T-helper 17 cell (primary cell): ENCODE results near the gene FNBP1. TPM values are rescaled to one million over a fixed set of nuclear protein-coding genes. Genes with fewer than 3 reads are reported as not detected.

ENCODE experiments used
- ATAC-seq: fragments of 150-1000 bp; cut with Tn5 transposase; 2 replicates; pipeline ENCODE4 v1.10.0; 2021; ENCODE audit warnings: mild to moderate bottlenecking, moderate library complexity
- DNase-seq, 3 donors: peaks; one replicate each; pipeline versions ENCODE4 v3.0.0 to v3.0.0-alpha.2; 2020 to 2021
- H3K9me3 ChIP-seq: one replicate; pipeline ENCODE4 v1.7.0; 2013; ENCODE audit warnings: low read length, mild to moderate bottlenecking; ENCODE audit not compliant: control insufficient read depth, poor library complexity, severe bottlenecking
- H3K27ac Mint-ChIP-seq: one replicate; pipeline ENCODE4 v1.8.0; 2022; ENCODE audit warnings: mild to moderate bottlenecking, moderate library complexity, mixed read lengths
- H3K27me3 Mint-ChIP-seq: one replicate; pipeline ENCODE4 v1.8.0; 2022; ENCODE audit warnings: mixed read lengths
- H3K36me3 Mint-ChIP-seq: one replicate; pipeline ENCODE4 v1.8.0; 2022; ENCODE audit warnings: low read depth, mixed read lengths
- H3K4me1 Mint-ChIP-seq: one replicate; pipeline ENCODE4 v1.8.0; 2022; ENCODE audit warnings: mild to moderate bottlenecking, mixed read lengths
- H3K4me3 Mint-ChIP-seq: one replicate; pipeline ENCODE4 v1.8.0; 2022; ENCODE audit warnings: mild to moderate bottlenecking, moderate library complexity, mixed read lengths
- total RNA-seq, 4 donors: library from RNA in 2 of 4; stranded (reverse) in 2 of 4; gene quantifications; one replicate each; pipeline ENCODE4 v1.2.3 and lab custom pipeline; 2022 to 2026

Gene FNBP1
- total RNA-seq, 2 donors from 2014 or later: 219 to 221 TPM

DNA sequence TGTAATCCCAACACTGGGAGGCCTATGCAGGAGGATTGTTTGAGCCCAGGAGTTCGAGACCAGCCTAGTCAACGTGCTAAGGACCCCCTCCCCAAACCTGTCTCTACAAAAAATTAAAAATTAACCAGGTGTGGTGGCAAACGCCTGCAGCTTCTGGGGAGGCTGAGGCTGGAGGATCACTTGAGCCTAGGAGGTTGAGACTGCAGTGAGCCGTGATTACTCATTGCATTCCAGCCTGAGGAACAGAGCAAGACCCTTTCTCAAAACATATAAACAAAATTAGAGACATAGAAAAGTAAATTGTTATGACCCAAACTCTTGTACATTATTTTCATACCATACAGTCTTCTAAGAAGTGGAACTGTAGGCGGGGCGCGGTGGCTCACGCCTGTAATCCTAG is 11.8 kb upstream of the FNBP1 start:
- Mint-ChIP-seq H3K36me3 (no peaks in the 10 kb centered on the region), H3K27ac (peak overlapping the region; percentile 91), H3K27me3 (no peaks in the 10 kb centered on the region), H3K4me1 (peaks cover 14% of the 10 kb centered on the region), H3K4me3 (peak overlapping the region; percentile 95)
- ATAC-seq (no peak), DNase-seq (no peak)
- no peaks in the 10 kb centered on the region for H3K9me3 ChIP-seq

DNA sequence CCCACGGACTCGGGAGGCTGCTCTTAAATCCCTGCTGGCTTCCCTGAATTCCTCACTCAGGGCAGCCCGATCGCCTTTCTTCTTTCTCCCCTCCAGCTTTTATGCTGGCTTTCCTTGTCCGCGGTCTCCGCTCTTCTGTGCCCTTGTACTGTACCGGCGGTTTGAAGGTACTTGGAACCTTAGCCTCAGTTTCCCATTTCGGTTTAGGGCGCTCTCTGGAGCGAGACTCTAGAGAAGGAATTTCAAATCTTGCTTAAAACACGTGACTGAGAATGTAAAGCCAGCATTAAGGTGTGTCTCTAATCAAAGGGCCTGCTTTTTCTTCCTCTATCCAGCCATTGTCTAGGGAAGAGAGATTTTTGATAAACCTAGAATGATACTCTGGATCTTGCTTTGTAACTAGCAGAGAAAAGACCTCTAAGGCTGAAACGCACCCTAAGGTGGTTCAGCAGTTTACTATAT is 11.4 kb upstream of the FNBP1 start:
- H3K27me3 Mint-ChIP-seq: no peaks in the 10 kb centered on the region
- peak; percentile 2 for ATAC-seq

DNA sequence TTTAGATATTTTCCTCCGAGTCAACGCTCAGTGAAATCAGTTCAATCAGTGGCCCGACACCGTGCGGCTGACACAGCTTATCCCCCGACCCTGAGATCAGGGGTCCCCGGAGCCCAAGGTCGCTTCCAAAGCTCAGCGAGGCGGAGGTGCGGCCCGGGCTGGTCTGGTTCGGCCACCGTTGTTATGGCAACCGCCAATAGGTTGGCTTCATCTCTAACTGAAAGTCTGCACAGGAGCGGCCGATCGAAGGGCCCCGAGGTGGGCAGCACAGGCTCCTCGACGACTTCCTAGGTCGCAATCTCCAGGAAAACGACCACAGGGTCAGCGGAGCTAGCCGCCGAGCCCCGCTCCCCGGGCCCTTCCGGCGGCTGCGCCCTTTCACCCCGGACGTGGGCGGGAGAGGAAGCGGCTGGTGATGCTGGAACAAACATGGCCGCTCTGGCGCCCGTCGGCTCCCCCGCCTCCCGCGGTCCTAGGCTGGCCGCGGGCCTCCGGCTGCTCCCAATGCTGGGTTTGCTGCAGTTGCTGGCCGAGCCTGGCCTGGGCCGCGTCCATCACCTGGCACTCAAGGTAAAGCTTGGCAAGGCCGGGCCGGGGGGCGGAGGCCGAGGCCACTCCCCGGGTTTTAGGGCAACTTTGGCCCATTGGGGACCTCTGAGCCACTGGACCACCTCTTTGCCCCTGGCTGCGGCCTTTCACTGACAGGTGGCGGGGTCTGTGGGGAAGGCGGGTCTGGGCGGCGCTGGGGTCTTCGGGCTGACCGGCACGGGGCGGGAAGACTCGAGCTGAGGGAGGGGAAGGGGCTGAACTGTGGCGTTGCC is 10.7 kb upstream of the FNBP1 start, which contains the start of gene GPR107:
GPR107 (plus strand) TSS at position 403 of the 821 bp plus-strand sequence; CDS start at position 430, 27 bp downstream.
- peak; percentile 96 for ATAC-seq
- Mint-ChIP-seq H3K27ac (peak within 1 kb of the TSS; percentile 91), H3K4me1 (peaks cover 13% of the 10 kb centered on the region), H3K36me3 (no peaks in the 10 kb centered on the region), H3K27me3 (no peaks in the 10 kb centered on the region), H3K4me3 (peak within 1 kb of the TSS; percentile 95)
- peak; percentile 61 to 66 (median 64) for DNase-seq
- H3K9me3 ChIP-seq: no peaks in the 10 kb centered on the region

More for the DNA sequence above, 11.4 kb upstream of the FNBP1 start:
- Mint-ChIP-seq H3K4me1 (peaks cover 14% of the 10 kb centered on the region), H3K27ac (peak overlapping the region; percentile 91), H3K36me3 (no peaks in the 10 kb centered on the region), H3K4me3 (peak overlapping the region; percentile 95)
- no peaks in the 10 kb centered on the region for H3K9me3 ChIP-seq
- DNase-seq: no peak

DNA sequence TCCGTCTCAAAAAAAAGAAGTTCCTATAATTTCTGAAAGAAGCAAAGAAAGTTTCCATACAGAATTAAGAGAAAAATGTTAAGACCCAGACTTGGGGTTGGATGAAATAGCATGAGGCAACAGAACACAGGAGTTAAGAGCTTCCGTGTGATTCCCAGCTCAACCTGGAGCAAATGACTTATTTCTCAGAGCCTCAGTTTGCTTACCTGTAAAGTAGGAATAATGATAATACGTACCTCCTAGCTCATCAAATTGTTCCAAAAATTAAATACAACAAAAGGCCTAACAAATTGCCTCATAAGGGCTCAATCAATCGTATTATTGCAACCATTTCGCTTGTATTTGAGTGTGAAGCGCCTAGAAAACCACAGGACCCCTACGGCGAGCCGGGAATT is 10.1 kb upstream of the FNBP1 start:
- H3K9me3 ChIP-seq: no peaks in the 10 kb centered on the region
- H3K4me1 Mint-ChIP-seq: peaks cover 12% of the 10 kb centered on the region
- ATAC-seq (no peak), DNase-seq (no peak)
- H3K27ac Mint-ChIP-seq: peak overlapping the region; percentile 91
- H3K4me3 Mint-ChIP-seq: peak overlapping the region; percentile 95
- no peaks in the 10 kb centered on the region for H3K27me3 Mint-ChIP-seq
- H3K36me3 Mint-ChIP-seq: no peaks in the 10 kb centered on the region

- no peaks in the 10 kb centered on the region for H3K36me3 Mint-ChIP-seq
- peak overlapping the region; percentile 57 for H3K4me3 Mint-ChIP-seq
- no peaks in the 10 kb centered on the region for H3K27me3 Mint-ChIP-seq
- H3K4me1 Mint-ChIP-seq: peaks cover 12% of the 10 kb centered on the region
- H3K9me3 ChIP-seq: no peaks in the 10 kb centered on the region
- no peak for ATAC-seq
- no peak for DNase-seq
- H3K27ac Mint-ChIP-seq: no peak overlapping the region
These were observed 8.9 kb upstream of the FNBP1 start for GRCh38 chr9:130051855-130052254.

DNA sequence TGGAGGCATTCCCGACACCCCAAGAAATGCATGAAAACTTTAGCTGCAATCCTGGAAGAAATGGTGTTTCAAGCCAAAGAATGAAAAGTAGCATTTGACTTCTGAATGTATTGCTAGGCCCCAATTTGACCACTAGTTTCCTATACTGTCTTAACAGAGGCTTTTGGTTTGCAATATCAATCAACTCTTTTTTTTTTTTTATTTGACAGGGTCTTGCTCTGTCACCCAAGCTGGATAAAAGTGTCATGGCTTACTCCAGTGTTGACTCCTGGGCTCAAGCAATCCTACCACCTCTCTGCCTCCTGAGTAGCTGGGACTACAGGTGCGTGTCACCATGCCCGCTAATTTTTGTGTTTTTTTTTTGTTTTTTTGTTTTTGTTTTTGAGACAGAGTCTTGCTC is 7.5 kb upstream of the FNBP1 start:
- H3K4me3 Mint-ChIP-seq: no peak overlapping the region
- no peaks in the 10 kb centered on the region for H3K36me3 Mint-ChIP-seq
- ATAC-seq (no peak), DNase-seq (no peak)
- H3K27ac Mint-ChIP-seq: peak overlapping the region; percentile 39
- no peaks in the 10 kb centered on the region for H3K9me3 ChIP-seq
- peaks cover 17% of the 10 kb centered on the region for H3K4me1 Mint-ChIP-seq
- H3K27me3 Mint-ChIP-seq: no peaks in the 10 kb centered on the region

DNA sequence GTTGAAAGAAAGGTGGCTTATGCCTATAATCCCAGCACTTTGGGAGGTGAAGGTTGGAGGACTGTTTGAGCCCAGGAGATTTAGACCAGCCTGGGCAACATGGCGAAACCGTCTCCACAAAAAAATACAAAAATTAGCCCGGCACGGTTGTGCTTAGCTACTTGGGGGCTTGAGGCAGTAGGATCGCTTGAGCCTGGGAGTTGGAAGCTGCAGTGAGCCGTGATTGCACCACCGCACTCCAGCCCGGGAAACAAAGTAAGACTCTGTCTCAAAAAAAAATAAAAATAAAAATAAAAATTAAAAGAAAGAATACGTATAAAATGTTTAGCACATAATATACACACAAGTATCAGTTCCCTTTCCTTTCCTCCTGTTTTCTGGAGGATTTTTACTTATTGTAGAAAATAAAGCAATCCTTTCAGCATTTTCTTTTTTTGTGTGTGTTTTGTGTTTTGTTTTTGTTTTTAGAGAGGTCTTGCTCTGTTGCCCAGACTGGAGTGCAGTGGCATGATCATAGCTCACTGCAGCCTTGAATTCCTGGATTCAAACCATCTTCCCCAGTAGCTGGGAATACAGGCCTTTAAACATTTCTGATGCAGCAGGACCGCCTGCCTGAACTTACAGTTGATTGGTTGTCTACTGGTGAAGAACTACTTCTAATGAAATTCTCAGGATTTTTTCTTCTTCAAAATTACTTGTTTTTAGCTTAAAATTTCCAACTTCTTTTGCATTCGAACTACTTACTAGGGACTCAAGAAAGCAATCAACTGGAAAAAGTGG is 6.6 kb upstream of the FNBP1 start:
- no peak overlapping the region for H3K4me3 Mint-ChIP-seq
- no peak overlapping the region for H3K27ac Mint-ChIP-seq
- ATAC-seq (no peak), DNase-seq (no peak)
- H3K27me3 Mint-ChIP-seq: no peaks in the 10 kb centered on the region
- peaks cover 19% of the 10 kb centered on the region for H3K4me1 Mint-ChIP-seq
- no peaks in the 10 kb centered on the region for H3K36me3 Mint-ChIP-seq
- no peaks in the 10 kb centered on the region for H3K9me3 ChIP-seq

- Mint-ChIP-seq H3K27ac (peak overlapping the region; percentile 96), H3K4me1 (peaks cover 26% of the 10 kb centered on the region), H3K27me3 (no peaks in the 10 kb centered on the region), H3K4me3 (peak overlapping the region; percentile 87), H3K36me3 (peaks cover 4% of the 10 kb centered on the region)
- no peaks in the 10 kb centered on the region for H3K9me3 ChIP-seq
- ATAC-seq (no peak), DNase-seq (no peak)
These were observed 2.9 kb upstream of the FNBP1 start for GRCh38 chr9:130045725-130046450.

- no peak for ATAC-seq
- peak overlapping the region; percentile 99 for H3K4me3 Mint-ChIP-seq
- no peaks in the 10 kb centered on the region for H3K27me3 Mint-ChIP-seq
- H3K9me3 ChIP-seq: no peaks in the 10 kb centered on the region
- H3K36me3 Mint-ChIP-seq: peaks cover 4% of the 10 kb centered on the region
- DNase-seq: no peak
- H3K27ac Mint-ChIP-seq: peak overlapping the region; percentile 96
- peaks cover 40% of the 10 kb centered on the region for H3K4me1 Mint-ChIP-seq
These were observed 950 bp upstream of the FNBP1 start for GRCh38 chr9:130043654-130044623.

DNA sequence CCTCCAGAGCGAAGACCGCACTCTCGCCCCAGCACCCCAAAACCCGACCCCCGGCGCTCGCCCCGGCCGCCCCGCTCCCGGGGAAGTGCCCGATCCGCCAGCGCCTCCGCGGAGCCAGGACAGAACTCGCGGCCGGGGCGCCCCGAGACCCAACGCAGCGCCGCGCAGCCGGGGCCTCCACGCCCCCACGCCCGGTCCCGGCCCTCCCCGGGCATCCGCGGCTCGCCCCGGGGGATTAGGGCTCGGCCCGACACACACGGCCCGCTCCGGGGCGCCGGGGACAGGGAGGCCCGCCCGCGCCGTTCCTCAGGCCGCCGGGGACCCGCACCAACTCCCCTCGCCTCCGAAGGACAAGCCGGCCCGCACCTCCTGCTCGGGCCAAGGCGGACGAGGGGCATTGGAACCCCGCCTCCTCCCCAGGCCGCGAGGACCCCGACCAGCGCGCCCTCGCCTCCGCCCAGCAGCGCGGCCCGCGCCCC is 544 bp downstream of the FNBP1 start:
- Mint-ChIP-seq H3K27me3 (no peaks in the 10 kb centered on the region), H3K4me1 (peaks cover 47% of the 10 kb centered on the region), H3K4me3 (peak overlapping the region; percentile 99), H3K27ac (peak overlapping the region; percentile 100), H3K36me3 (peaks cover 4% of the 10 kb centered on the region)
- DNase-seq (peak in 1 of 3 donors; percentile 26), ATAC-seq (no peak)
- H3K9me3 ChIP-seq: no peaks in the 10 kb centered on the region

GRCh38 chr9:130041648-130042405 is 1.2 kb downstream of the FNBP1 start:
- no peak for DNase-seq
- Mint-ChIP-seq H3K4me3 (peak overlapping the region; percentile 99), H3K36me3 (peaks cover 4% of the 10 kb centered on the region), H3K27me3 (no peaks in the 10 kb centered on the region), H3K27ac (peak overlapping the region; percentile 100), H3K4me1 (peaks cover 53% of the 10 kb centered on the region)
- H3K9me3 ChIP-seq: no peaks in the 10 kb centered on the region
- no peak for ATAC-seq
